Measurements from ENCODE around the gene TMEM220.

TMEM220 gene

DNA sequence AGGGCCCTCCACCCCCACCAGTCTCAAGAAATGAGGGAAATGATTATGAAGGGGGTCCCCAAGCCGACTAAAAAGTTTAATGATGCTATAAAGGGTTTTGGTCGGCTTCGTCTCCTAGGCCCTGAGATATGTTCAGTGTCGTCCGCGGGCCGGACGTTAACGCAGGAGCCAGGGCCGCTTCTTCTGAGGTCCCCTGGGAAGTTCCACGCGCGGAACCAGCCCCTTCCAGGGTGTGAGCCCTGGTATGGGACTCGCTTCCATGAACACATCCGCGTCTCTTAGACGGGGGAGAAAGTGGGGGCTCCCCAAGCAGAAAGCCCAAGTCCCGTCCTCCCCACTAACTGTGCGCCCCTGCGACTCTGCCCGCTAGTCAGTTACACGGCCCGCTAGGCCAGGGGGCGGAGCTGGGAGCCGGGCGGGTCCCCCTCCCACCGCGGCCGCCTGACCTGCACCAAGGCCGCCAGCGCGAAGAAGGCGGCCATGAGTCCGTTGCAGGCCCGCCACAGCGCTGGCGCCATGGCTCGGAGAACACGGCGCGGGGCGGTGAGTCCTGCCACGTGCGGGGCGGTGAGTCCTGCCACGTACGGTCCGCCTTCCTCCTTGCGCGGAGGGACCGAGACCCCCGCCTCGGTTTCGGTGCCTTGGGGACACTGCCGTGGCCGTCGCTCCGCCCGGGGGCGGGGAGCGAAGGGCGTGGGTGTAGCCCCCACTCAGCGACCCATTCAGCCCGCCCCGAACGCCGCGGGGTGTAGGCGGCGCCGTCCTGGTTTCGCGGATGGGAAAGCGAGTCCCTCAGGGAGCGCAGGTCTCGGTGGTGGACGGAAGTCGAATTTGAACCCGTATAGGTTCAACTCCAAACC is at the start of gene TMEM220:
TMEM220 (minus strand) TSS at position 690 of the 860 bp plus-strand sequence; CDS start at position 518, 172 bp downstream.
- no peak for DNase-seq

- DNase-seq = no peak
These were observed 49.8 kb upstream of the TMEM220 start for GRCh38 chr17:10779609-10780008.

GRCh38 chr17:10777890-10778289 is 48.1 kb upstream of the TMEM220 start:
- no peak for DNase-seq

- no peak for DNase-seq
These were observed 47.4 kb upstream of the TMEM220 start for GRCh38 chr17:10777131-10777807.

DNA sequence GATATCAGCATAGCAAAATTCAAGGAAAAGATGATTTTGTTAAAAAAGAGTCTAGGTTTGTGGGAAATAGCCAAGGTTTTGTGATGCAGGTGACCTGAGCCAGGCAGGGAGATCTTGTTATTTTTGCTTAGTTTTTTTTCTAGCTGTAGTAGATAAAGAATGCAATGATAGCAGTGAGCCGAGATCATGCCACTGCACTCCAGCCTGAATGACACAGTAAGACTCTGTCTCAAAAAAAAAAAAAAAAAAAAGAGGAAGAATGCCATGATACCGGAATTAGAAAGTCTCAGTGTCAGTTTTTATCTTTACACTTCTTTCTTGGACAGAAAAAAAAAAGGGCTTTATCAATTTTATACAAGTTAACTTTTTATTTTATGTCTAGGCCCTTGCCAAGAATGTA is 46.6 kb upstream of the TMEM220 start:
- DNase-seq = no peak

GRCh38 chr17:10775740-10776356 is 46.0 kb upstream of the TMEM220 start:
- no peak for DNase-seq

- no peak for DNase-seq
These were observed 45.2 kb upstream of the TMEM220 start for GRCh38 chr17:10775058-10775457.

- DNase-seq = no peak
These were observed 43.6 kb upstream of the TMEM220 start for GRCh38 chr17:10773391-10773790.

DNA sequence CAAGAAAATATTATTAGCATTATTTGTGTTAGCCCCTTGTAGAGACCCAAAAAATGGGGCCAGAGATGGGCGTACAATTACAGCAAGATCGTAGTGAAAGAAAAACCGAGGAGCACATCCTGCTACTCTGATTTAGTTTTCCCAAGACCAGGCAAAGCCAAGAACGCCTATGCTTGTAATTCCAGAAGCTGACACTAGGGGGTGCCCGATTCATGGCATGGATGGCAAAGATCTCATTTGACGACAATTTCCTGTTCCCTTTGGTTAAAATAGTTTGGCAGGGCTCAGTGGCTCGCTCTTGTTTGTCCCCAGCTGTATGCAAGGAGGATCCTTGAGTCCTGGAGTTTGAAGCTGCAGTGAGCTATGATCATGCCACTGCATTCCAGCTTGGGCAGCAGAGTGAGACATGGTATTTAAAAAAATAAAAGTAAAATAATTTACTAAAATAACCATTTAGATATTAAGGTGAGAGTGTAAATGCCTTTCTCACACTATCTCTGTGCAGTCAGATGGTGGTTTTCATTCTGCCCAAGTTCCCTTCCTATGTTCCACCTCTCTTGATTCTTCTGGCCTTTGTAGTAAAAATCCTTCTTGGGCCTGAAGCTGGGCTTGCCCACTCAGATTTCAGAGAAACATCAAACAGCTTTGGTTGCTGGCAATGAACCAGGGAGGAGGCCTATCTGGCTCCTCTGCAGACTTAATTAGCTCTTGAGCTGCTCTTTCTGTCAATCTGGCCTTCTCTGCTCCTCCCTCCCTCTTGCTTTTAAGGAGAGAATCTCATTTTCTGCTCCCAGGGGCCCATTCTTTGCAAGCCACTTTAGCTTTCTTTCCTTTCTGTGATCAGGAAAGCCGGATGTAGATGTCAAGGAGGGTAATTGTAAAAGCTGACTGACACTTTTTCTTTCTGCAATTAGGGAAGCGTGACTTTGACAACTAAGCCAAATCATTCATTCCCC is 42.9 kb upstream of the TMEM220 start:
- DNase-seq = no peak

DNA sequence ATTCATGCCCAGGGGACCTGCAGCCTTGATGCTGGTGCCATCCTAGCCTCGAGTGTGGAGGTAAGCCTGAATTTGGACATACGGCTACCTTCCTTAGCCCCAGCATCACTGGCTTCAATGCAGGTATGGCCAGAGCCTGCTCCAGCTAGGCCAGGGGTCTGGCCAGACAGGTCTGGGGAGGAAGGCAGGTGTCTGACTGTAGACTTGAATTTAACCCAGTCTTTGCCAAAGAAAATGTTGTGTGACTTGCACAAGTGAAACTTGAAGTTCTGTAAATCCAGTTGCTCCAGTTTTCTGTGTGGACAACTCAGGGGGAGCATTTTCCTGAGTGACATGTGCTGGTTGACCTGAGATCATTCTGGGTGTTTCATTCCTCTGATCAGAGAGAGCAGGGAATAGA is 41.3 kb upstream of the TMEM220 start:
- DNase-seq = no peak

GRCh38 chr17:10769840-10770239 is 40.0 kb upstream of the TMEM220 start:
- DNase-seq = no peak

- DNase-seq = no peak
These were observed 39.0 kb upstream of the TMEM220 start for GRCh38 chr17:10768750-10769251.

DNA sequence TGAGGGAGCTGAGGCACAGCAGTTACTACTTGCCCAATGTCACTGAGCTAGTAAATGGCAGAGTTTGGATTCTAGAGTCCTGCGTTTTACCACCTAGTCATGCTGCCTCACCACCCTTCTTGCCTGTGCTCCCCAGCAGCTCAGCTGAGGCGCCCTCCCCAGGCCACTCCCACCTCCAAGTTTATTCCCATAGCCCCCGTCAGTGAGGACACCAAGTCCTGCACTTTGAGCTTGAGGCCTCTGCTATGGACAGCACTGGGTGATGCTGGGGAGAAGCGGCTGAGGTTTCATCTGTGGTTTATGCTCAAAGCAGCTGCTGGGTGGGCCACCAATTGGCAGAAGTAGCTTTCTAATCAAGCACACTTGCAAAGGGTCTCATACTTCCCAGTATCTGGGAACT is 37.4 kb upstream of the TMEM220 start:
- DNase-seq = no peak

- DNase-seq = no peak
These were observed 32.2 kb upstream of the TMEM220 start for GRCh38 chr17:10762037-10762436.

- no peak for DNase-seq
These were observed 31.5 kb upstream of the TMEM220 start for GRCh38 chr17:10761281-10761680.

DNA sequence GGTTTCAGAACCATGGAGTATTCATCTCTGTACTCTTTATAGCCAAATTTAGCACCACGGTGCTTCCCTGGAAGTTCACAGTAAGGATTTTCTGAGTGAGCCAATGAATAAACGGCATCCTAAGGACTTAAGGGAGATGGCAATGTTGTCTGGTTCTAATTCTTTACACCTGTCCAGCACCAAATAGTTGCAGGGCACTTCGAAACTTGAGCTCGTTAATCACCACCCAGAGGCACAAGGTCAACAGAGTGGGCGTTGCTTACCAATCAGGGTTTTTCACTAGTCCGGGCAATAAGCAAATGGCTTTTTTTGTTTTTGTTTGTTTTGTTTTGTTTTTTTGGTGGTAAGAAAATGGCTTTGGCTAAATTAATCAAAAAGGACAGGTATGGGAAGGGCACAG is 28.2 kb upstream of the TMEM220 start:
- no peak for DNase-seq

- DNase-seq = no peak
These were observed 27.8 kb upstream of the TMEM220 start for GRCh38 chr17:10757647-10758046.

- no peak for DNase-seq
These were observed 27.2 kb upstream of the TMEM220 start for GRCh38 chr17:10757067-10757466.

DNA sequence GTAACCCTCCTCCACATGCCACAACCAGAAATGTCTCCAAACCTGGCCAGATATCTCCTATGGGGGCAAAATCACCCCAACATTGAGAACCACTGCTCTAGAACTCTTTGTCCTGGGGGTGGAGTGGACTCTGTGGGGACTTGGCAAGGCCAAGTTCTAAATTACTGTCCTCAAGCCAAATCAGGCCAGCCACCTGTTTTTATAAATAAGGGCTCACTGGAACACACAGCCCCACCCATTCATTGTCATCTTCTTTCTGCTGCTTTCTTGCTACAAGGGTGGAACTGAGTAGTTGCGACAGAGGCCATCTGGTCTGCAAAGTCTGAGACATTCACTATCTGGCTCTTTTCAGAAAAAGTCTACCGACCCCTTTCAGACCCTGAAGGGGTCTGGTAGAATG is 26.8 kb upstream of the TMEM220 start:
- no peak for DNase-seq

GRCh38 chr17:10756185-10756584 is 26.4 kb upstream of the TMEM220 start:
- no peak for DNase-seq

GRCh38 chr17:10755592-10756127 is 25.8 kb upstream of the TMEM220 start:
- no peak for DNase-seq

Data from NCI-H187 treated with DMSO at 0.1 percent for 48 hours (cell line).